Gastrocnemius medialis (tissue), 4 donors: ENCODE data around the gene KIAA0040. TPM values are rescaled to one million over a fixed set of nuclear protein-coding genes. Genes with fewer than 3 reads are reported as not detected.
A peak's percentile ranks its signal among the peaks of the same experiment; 100 is the strongest.

Experiments used
- ATAC-seq, 2 donors: fragments of 150-250 bp; one replicate each; pipeline ENCODE4 v1.9.1; 2016
- DNase-seq, 2 donors: peaks; one replicate each; pipeline ENCODE4 v3.0.0-alpha.2; 2019
- H3K27ac ChIP-seq, 4 donors: fragments of 200-600 bp; sonication (generic); 1 replicate in 1 of 4; 2 replicates in 3 of 4; pipeline ENCODE4 v1.5.1; 2016 to 2018; ENCODE audit warnings: mild to moderate bottlenecking in 2 of 4, moderate library complexity in 1 of 4
- H3K27me3 ChIP-seq, 3 donors: fragments of 200-600 bp; sonication (generic) in 2 of 3; 1 replicate in 1 of 3; 2 replicates in 2 of 3; pipeline versions ENCODE4 v1.5.1 to v1.6.0; 2016 to 2019; ENCODE audit warnings: mild to moderate bottlenecking in 1 of 3, moderate library complexity in 1 of 3
- H3K36me3 ChIP-seq, 2 donors: fragments of 200-600 bp; sonication (generic) in 1 of 2; one replicate each; pipeline ENCODE4 v1.5.1; 2017 to 2018
- H3K4me1 ChIP-seq, 2 donors: fragments of 200-600 bp; sonication (generic) in 1 of 2; one replicate each; pipeline ENCODE4 v1.5.1; 2016 to 2017; ENCODE audit warnings: mild to moderate bottlenecking in 2 of 2
- H3K4me3 ChIP-seq, 4 donors: fragments of 200-600 bp; sonication (generic) in 3 of 4; 1 replicate in 1 of 4; 2 replicates in 3 of 4; pipeline ENCODE4 v1.5.1; 2016 to 2019; ENCODE audit warnings: mild to moderate bottlenecking in 2 of 4
- H3K9me3 ChIP-seq, 3 donors: fragments of 200-600 bp; sonication (generic) in 2 of 3; 1 replicate in 1 of 3; 2 replicates in 2 of 3; pipeline ENCODE4 v1.5.1; 2016 to 2019
- POLR2A ChIP-seq, 2 donors: fragments of 450-650 bp; IDR thresholded peaks; one replicate each; pipeline ENCODE4 v1.6.1; 2017; ENCODE audit warnings: antibody characterized with exemption in 2 of 2, mild to moderate bottlenecking in 2 of 2, moderate library complexity in 2 of 2
- in situ Hi-C, 4 donors: fragments of 200-750 bp; cut with MboI; loops; one replicate each; pipeline versions ENCODE4 v1.15.0 to v1.8.0; 2017; ENCODE audit warnings: low sequenced_read_pairs in 4 of 4
- intact Hi-C: fragments of 100-400 bp; cut with DNase I; formaldehyde crosslinking; loops from one replicate; pipeline ENCODE4 v1.15.1; 2023; ENCODE audit warnings: low total_unique reads
- total RNA-seq, 4 donors: library from RNA; depleted of rRNA; stranded (reverse); fragments of >200 nt; gene quantifications; one replicate each; pipeline versions ENCODE4 v1.1.0 to v1.2.3, GENCODE V29; 2016
- TF ChIP-seq, protein P1 (sequence below), 5 experiments: fragments of 450-650 bp in 3 of 5; fragments of 200-600 bp in 2 of 5; sonication (generic) in 2 of 5; IDR thresholded peaks in 4 of 5; conservative IDR thresholded peaks in 1 of 5; 1 replicate in 4 of 5; 2 replicates in 1 of 5; pipeline ENCODE4 v1.5.1; 2016 to 2019; ENCODE audit warnings: antibody characterized with exemption in 5 of 5, mild to moderate bottlenecking in 3 of 5, moderate library complexity in 3 of 5

Gene KIAA0040
- total RNA-seq, 4 donors from 2014 or later = 17.5 to 33.1 (median 19.5) TPM

DNA sequence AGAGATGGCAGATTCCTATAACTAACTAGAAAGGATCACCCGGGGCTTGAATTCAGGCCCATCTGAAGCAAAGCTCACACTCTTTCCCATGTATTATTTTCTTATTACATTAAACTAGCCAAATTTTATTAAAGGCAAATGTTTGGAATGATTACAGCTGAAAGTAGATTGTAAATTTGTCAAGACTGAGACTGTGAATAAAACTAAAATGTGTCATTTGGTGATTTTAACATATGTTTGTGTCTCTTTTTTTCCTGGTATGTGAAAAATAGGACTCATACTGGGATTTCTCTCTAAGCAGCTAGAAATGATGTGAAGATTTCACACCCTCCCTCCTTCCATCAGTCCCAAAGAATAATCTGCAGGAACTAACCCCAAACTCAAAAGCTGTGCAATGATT, 19.1 kb upstream of the KIAA0040 start:
- peaks cover 0 to 6% (median 6%) of the 10 kb centered on the region in 3 donors for H3K9me3 ChIP-seq
- intact Hi-C loops = no loop called here
- DNase-seq (no peak), ATAC-seq (no peak)
- peaks cover 0 to 27% of the 10 kb centered on the region in 2 donors for H3K4me1 ChIP-seq
- no peak overlapping the region for H3K4me3 ChIP-seq
- in situ Hi-C loops = no loop called here
- no peak overlapping the region for H3K27ac ChIP-seq
- H3K36me3 ChIP-seq = no peaks in the 10 kb centered on the region
- TF ChIP-seq, protein P1, sequence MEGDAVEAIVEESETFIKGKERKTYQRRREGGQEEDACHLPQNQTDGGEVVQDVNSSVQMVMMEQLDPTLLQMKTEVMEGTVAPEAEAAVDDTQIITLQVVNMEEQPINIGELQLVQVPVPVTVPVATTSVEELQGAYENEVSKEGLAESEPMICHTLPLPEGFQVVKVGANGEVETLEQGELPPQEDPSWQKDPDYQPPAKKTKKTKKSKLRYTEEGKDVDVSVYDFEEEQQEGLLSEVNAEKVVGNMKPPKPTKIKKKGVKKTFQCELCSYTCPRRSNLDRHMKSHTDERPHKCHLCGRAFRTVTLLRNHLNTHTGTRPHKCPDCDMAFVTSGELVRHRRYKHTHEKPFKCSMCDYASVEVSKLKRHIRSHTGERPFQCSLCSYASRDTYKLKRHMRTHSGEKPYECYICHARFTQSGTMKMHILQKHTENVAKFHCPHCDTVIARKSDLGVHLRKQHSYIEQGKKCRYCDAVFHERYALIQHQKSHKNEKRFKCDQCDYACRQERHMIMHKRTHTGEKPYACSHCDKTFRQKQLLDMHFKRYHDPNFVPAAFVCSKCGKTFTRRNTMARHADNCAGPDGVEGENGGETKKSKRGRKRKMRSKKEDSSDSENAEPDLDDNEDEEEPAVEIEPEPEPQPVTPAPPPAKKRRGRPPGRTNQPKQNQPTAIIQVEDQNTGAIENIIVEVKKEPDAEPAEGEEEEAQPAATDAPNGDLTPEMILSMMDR (IDR thresholded peaks at IDR 0.05 in 4 of 5, conservative IDR thresholded peaks at IDR 0.05 in 1 of 5) = no peak
- no peak for TF ChIP-seq POLR2A (IDR thresholded peaks at IDR 0.05)
- H3K27me3 ChIP-seq = no peaks in the 10 kb centered on the region

DNA sequence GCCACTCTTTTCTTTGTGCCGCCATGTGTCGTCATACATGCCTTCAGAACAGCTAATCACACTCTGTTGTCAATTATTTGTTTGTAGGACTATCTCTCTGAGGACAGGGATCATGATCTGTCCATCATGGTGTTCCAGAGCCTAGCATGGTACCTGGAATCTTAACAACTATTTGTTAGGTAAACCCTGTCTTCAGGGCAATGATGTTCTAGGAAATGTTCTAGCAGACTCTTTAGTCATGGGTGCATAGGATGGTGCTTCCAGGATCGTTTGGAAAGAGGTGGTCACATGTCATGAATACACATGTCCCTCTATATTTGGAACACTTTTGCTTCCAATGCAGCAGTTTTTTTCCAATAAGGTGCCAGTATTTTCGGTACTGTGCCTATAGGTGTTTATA, 18.2 kb upstream of the KIAA0040 start:
- intact Hi-C loops = no loop called here
- H3K27me3 ChIP-seq = no peaks in the 10 kb centered on the region
- H3K4me3 ChIP-seq = no peak overlapping the region
- TF ChIP-seq, protein P1 (IDR thresholded peaks at IDR 0.05 in 4 of 5, conservative IDR thresholded peaks at IDR 0.05 in 1 of 5) = no peak
- no peak for TF ChIP-seq POLR2A (IDR thresholded peaks at IDR 0.05)
- H3K9me3 ChIP-seq = peaks cover 0 to 6% (median 6%) of the 10 kb centered on the region in 3 donors
- peak overlapping the region in 1 of 4 donors; percentile 64 for H3K27ac ChIP-seq
- in situ Hi-C loops = no loop called here
- ATAC-seq = peak; percentile 57 to 85
- no peak for DNase-seq
- peaks cover 0 to 33% of the 10 kb centered on the region in 2 donors for H3K4me1 ChIP-seq
- no peaks in the 10 kb centered on the region for H3K36me3 ChIP-seq

DNA sequence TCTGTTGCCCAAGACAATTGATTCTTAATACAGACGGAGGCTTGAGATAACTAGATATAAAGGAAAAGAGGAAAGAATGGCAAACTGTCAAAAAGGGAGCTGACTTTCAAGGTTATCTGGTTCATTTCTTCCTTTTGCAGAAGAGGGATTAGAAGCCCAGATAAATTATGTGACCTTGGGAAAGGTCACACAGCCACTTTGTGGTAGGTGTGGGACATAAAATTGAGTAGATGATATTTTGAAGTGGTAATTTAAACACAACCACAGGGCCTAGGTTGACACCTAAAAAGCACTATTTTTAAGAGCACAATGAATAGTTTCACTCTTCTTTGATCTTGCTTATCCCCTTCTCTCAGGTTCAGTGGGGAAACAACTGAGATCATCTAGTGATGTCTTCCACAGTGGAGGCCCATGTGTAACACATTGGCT, 16.9 kb upstream of the KIAA0040 start:
- intact Hi-C loops (no loop called here), in situ Hi-C loops (no loop called here)
- peaks cover 0 to 36% of the 10 kb centered on the region in 2 donors for H3K4me1 ChIP-seq
- ATAC-seq (no peak), DNase-seq (no peak)
- peak overlapping the region in 2 of 4 donors; percentile 36 to 65 for H3K27ac ChIP-seq
- H3K9me3 ChIP-seq = peaks cover 0 to 6% (median 6%) of the 10 kb centered on the region in 3 donors
- no peak overlapping the region for H3K4me3 ChIP-seq
- no peaks in the 10 kb centered on the region for H3K27me3 ChIP-seq
- TF ChIP-seq, protein P1 (IDR thresholded peaks at IDR 0.05 in 4 of 5, conservative IDR thresholded peaks at IDR 0.05 in 1 of 5) = no peak
- TF ChIP-seq POLR2A (IDR thresholded peaks at IDR 0.05) = no peak
- no peaks in the 10 kb centered on the region for H3K36me3 ChIP-seq

DNA sequence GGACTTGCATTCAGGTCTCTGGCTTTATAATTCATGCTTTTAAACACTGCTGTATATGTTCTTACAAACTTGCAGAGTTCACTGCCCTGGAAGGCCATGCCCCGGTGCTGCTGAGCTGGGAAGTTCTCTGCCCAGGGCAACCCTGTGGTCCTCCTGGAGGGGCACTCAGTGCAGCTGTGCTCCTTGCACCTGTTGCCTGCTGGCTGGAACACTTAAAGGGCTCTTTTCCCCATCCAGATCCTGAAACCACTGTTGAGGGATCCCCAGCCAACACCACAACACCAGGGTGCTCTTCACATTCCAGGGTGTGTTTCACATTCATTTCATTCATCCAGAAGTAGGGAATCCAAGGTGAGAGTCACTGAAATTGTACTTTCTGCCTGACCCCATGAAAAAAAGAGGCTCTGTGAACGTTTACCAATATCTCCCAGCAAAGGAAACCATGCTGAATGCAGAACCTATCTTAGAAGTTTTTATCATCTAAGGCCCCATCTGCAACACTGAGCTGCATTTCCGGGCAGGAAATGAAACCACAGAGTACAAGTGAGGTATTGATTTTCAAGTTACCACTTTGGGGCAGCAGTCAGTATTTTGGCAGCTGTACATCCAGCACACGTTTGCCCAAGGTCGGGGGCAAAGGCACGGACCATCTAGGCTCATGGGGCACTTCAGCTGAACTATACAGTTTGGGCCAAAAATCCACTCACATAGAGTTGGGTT, 16.4 kb upstream of the KIAA0040 start:
- in situ Hi-C loops = no loop called here
- Histone ChIP-seq H3K4me3 (no peak overlapping the region), H3K4me1 (peaks cover 0 to 38% of the 10 kb centered on the region in 2 donors), H3K27me3 (no peaks in the 10 kb centered on the region), H3K36me3 (no peaks in the 10 kb centered on the region), H3K27ac (peak overlapping the region in 2 of 4 donors; percentile 36 to 65), H3K9me3 (peaks cover 0 to 6% (median 6%) of the 10 kb centered on the region in 3 donors)
- TF ChIP-seq, protein P1 (IDR thresholded peaks at IDR 0.05 in 4 of 5, conservative IDR thresholded peaks at IDR 0.05 in 1 of 5) = no peak
- TF ChIP-seq POLR2A (IDR thresholded peaks at IDR 0.05) = no peak
- intact Hi-C loops = no loop called here
- DNase-seq (no peak), ATAC-seq (peak in 1 of 2 donors; percentile 28)
